ENCODE results near the gene TLE6. TPM values are rescaled to one million over a fixed set of nuclear protein-coding genes. Genes with fewer than 3 reads are reported as not detected.

TLE6 gene
- polyA plus RNA-seq, 3 donors = not detected

DNA sequence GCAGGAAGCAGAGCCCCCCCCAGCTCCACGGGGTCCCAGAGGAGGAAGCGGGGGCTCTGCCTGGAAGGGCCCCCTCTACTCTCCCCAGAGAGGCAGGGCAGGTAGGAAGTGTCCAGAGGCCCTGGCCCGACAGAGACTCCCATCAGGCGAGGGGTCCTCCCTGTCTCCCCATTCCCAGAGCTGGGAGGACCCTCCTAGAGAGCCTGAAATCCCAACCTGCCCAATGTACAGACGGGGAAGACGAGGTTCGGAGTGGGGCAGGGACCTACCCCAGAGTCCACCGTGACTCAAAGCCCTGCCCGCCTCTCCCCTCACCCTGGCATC is 50.6 kb downstream of the TLE6 start:
- no peak overlapping the region for H3K4me3 ChIP-seq (replicated peaks in 1 of 3; ENCODE audit: low read depth in 2 of 3, low read length in 3 of 3)
- Mint-ChIP-seq H3K27me3 (ENCODE audit: low read depth in 3 of 3) (peaks cover 77 to 96% (median 96%) of the 10 kb centered on the region in 3 donors), H3K4me3 (peak overlapping the region in 1 of 2 donors; percentile 59), H3K27ac (no peak overlapping the region), H3K9me3 (peaks cover 0 to 25% (median 12%) of the 10 kb centered on the region in 7 donors), H3K36me3 (peaks cover 0 to 8% of the 10 kb centered on the region in 2 donors), H3K4me1 (peaks cover 1% of the 10 kb centered on the region)
- no peak for TF ChIP-seq CTCF (IDR thresholded peaks at IDR 0.05)
- H3K9me3 ChIP-seq (replicated peaks in 1 of 2; ENCODE audit: control insufficient read depth in 1 of 2, insufficient read depth in 1 of 2, low read length in 2 of 2) = peaks cover 0 to 30% of the 10 kb centered on the region in 2 donors
- DNase-seq = no peak
- H3K27ac ChIP-seq (ENCODE audit: low read depth in 1 of 2, low read length in 2 of 2) = no peak overlapping the region
- H4K20me1 ChIP-seq (ENCODE audit: insufficient read depth, low read length) = no peaks in the 10 kb centered on the region
- 72% methylated on average over 6 of the region's 9 CpGs for WGBS (ENCODE audit: insufficient coverage)
- H2AFZ ChIP-seq (ENCODE audit: insufficient read depth, low read depth, low read length, poor library complexity, severe bottlenecking) = no peak overlapping the region
- H3K27me3 ChIP-seq (ENCODE audit: control insufficient read depth in 2 of 2, insufficient read depth in 2 of 2, low read length in 2 of 2) = peaks cover 47 to 83% of the 10 kb centered on the region in 2 donors
- H3K9ac ChIP-seq (ENCODE audit: insufficient read depth, low read length, poor library complexity, severe bottlenecking) = no peak overlapping the region
- H3K79me2 ChIP-seq (ENCODE audit: insufficient read depth, low read length) = no peaks in the 10 kb centered on the region
- H3K4me2 ChIP-seq (replicated peaks; ENCODE audit: extremely low read depth, low read length, poor library complexity, severe bottlenecking) = no peak overlapping the region
- intact Hi-C loops (cut with micrococcal nuclease) = no loop called here
- no peaks in the 10 kb centered on the region for H3K36me3 ChIP-seq (replicated peaks in 1 of 2; ENCODE audit: control insufficient read depth in 1 of 2, insufficient read depth in 2 of 2, low read length in 2 of 2)
- peaks cover 3 to 4% of the 10 kb centered on the region in 2 donors for H3K4me1 ChIP-seq (ENCODE audit: control insufficient read depth in 1 of 2, insufficient read depth in 2 of 2, low read length in 2 of 2)

DNA sequence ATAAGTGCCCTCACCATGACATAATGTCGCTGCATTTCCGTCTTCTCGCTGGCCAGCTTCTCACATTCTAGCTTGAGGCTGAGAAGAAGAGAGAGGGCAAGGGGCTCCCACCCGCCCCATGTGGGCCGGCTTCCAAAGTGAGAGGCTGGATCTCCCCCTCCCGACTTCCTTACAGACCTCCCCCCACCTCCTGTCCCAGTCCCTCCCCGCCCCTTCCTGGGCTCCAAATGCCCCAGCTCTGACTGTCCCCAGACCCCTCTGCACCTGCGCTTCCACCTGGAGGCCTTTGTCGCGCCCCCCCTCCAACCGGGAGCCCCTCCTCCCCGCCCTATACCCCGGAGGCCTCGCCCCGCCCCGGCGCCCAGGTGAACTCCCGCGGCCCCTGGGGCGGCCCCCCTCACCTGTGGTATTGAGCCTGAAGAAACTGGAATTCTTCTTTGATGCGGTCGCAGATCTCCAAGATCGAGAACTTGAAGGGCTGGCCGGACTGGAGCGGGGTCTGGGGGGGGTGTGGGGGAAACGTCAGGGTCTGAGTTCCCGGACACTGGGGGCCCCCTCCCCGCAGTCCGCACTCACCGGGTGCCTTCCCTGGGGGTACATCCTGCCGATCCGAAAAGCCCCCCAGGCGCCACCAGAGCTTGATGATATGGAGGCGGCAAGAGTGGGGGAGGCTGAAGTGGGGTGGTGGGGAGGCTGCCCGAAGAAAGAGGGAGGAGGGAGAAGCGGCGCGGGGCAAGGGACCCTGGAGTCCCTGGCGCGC is 51.1 kb downstream of the TLE6 start:
- Mint-ChIP-seq H3K36me3 (peaks cover 0 to 8% of the 10 kb centered on the region in 2 donors), H3K27me3 (ENCODE audit: low read depth in 3 of 3) (peaks cover 79 to 96% (median 96%) of the 10 kb centered on the region in 3 donors), H3K4me3 (peak overlapping the region; percentile 31 to 65), H3K4me1 (peaks cover 1% of the 10 kb centered on the region), H3K27ac (no peak overlapping the region), H3K9me3 (peaks cover 0 to 25% (median 12%) of the 10 kb centered on the region in 7 donors)
- 0% methylated on average over 9 of the region's 40 CpGs for WGBS (ENCODE audit: insufficient coverage)
- H2AFZ ChIP-seq (ENCODE audit: insufficient read depth, low read depth, low read length, poor library complexity, severe bottlenecking) = no peak overlapping the region
- no peak overlapping the region for H3K9ac ChIP-seq (ENCODE audit: insufficient read depth, low read length, poor library complexity, severe bottlenecking)
- no peak overlapping the region for H3K27ac ChIP-seq (ENCODE audit: low read depth in 1 of 2, low read length in 2 of 2)
- DNase-seq = no peak
- H3K9me3 ChIP-seq (replicated peaks in 1 of 2; ENCODE audit: control insufficient read depth in 1 of 2, insufficient read depth in 1 of 2, low read length in 2 of 2) = peaks cover 0 to 30% of the 10 kb centered on the region in 2 donors
- no peaks in the 10 kb centered on the region for H3K79me2 ChIP-seq (ENCODE audit: insufficient read depth, low read length)
- H3K27me3 ChIP-seq (ENCODE audit: control insufficient read depth in 2 of 2, insufficient read depth in 2 of 2, low read length in 2 of 2) = peaks cover 47 to 85% of the 10 kb centered on the region in 2 donors
- no peak overlapping the region for H3K4me3 ChIP-seq (replicated peaks in 1 of 3; ENCODE audit: low read depth in 2 of 3, low read length in 3 of 3)
- no peak for TF ChIP-seq CTCF (IDR thresholded peaks at IDR 0.05)
- no peaks in the 10 kb centered on the region for H4K20me1 ChIP-seq (ENCODE audit: insufficient read depth, low read length)
- peaks cover 3 to 4% of the 10 kb centered on the region in 2 donors for H3K4me1 ChIP-seq (ENCODE audit: control insufficient read depth in 1 of 2, insufficient read depth in 2 of 2, low read length in 2 of 2)
- no peaks in the 10 kb centered on the region for H3K36me3 ChIP-seq (replicated peaks in 1 of 2; ENCODE audit: control insufficient read depth in 1 of 2, insufficient read depth in 2 of 2, low read length in 2 of 2)
- H3K4me2 ChIP-seq (replicated peaks; ENCODE audit: extremely low read depth, low read length, poor library complexity, severe bottlenecking) = peak overlapping the region; percentile 15
- intact Hi-C loops (cut with micrococcal nuclease) = no loop called here
